ENCODE data around the gene HIBADH. TPM values are rescaled to one million over a fixed set of nuclear protein-coding genes. Genes with fewer than 3 reads are reported as not detected.

The HIBADH gene
- total and polyA plus RNA-seq, 2 of the 4 experiments (the other 2 are of a cell fraction): 36.6 to 52.5 TPM

- Histone ChIP-seq H3K36me3 (ENCODE audit: control insufficient read depth, insufficient read depth, low read length) (peaks cover 4% of the 10 kb centered on the region; the same call in 1 of the 2 replicates), H3K4me3 (ENCODE audit: insufficient read depth, low read depth, low read length) (no peak overlapping the region), H3K9me3 (ENCODE audit: control insufficient read depth, insufficient read depth, low read length) (no peaks in the 10 kb centered on the region), H3K4me1 (ENCODE audit: control insufficient read depth, insufficient read depth, low read length) (no peaks in the 10 kb centered on the region), H2AK5ac (ENCODE audit: low read depth, low read length) (no peak overlapping the region), H4K5ac (ENCODE audit: low read depth, low read length) (no peak overlapping the region), H2BK15ac (ENCODE audit: low read depth, low read length) (no peak overlapping the region), H3K14ac (replicated peaks; ENCODE audit: low read depth, low read length) (no peak overlapping the region), H3K56ac (ENCODE audit: extremely low read depth, insufficient read depth, low read length) (no peak overlapping the region), H3K18ac (ENCODE audit: low read depth, low read length) (no peak overlapping the region), H4K20me1 (ENCODE audit: insufficient read depth, low read length) (no peaks in the 10 kb centered on the region), H3K9ac (ENCODE audit: low read depth, low read length) (no peak overlapping the region), H3K79me1 (ENCODE audit: low read depth in 1 of 2, low read length in 2 of 2) (peaks cover 0 to 16% of the 10 kb centered on the region in 2 experiments; a peak in 2 of 4 replicates), H3K4ac (ENCODE audit: low read depth, low read length) (no peak overlapping the region), H3K4me2 (ENCODE audit: low read depth, low read length) (no peak overlapping the region), H2AFZ (replicated peaks; ENCODE audit: low read length, poor library complexity) (no peak overlapping the region), H3K23ac (ENCODE audit: low read depth, low read length) (no peak overlapping the region), H3K9me1 (ENCODE audit: insufficient read depth, low read length) (no peaks in the 10 kb centered on the region), H2BK120ac (ENCODE audit: low read depth, low read length) (no peak overlapping the region), H3K27me3 (ENCODE audit: control insufficient read depth, insufficient read depth, low read length) (no peaks in the 10 kb centered on the region), H2AK9ac (replicated peaks; ENCODE audit: low read depth, low read length, poor library complexity) (no peak overlapping the region), H4K8ac (ENCODE audit: low read depth in 2 of 2, low read length in 2 of 2) (no peak overlapping the region), H3K27ac (ENCODE audit: insufficient read depth, low read length) (no peak overlapping the region), H2BK20ac (ENCODE audit: low read depth, low read length) (no peak overlapping the region), H4K91ac (ENCODE audit: insufficient read depth, low read depth, low read length) (no peak overlapping the region), H2BK5ac (ENCODE audit: low read depth, low read length, poor library complexity, severe bottlenecking) (no peak overlapping the region)
- POLR2A ChIA-PET (ENCODE audit: unreplicated experiment): no interaction called here
- TF ChIP-seq MXI1 (IDR thresholded peaks at IDR 0.05; ENCODE audit: borderline replicate concordance, low read depth, low read length) (0 out of 2 replicates have a peak, but pooled peaks have one; percentile 17), FOS (IDR thresholded peaks at IDR 0.05; ENCODE audit: low read depth, low read length) (peak; percentile 57), RCOR1 (IDR thresholded peaks at IDR 0.05; ENCODE audit: insufficient replicate concordance, low read length) (no peak), CEBPB (IDR thresholded peaks at IDR 0.05; ENCODE audit: low read depth, low read length) (peak; percentile 84), SMC3 (IDR thresholded peaks at IDR 0.05; ENCODE audit: low read depth, low read length) (no peak)
- intact Hi-C loops (cut with micrococcal nuclease): no loop called here
- in situ Hi-C loops (cut with MboI; ENCODE audit: low sequenced_read_pairs): no loop called here
- CTCF ChIA-PET: no interaction called here
- WGBS, 2 experiments (ENCODE audit: extremely low coverage in 2 of 2, insufficient read length in 1 of 2): no CpG with 5 or more reads among the region's 9 CpGs
- DNase-seq: peak; percentile 82
- no TSS peak for BruUV-seq (replicated peaks)
- dilution Hi-C loops (cut with HindIII; ENCODE audit: low sequenced_read_pairs, unreplicated experiment): no loop called here
- peak; percentile 42; the same call in 1 of the 2 replicates for ATAC-seq (ENCODE audit: low read depth)
Measured at GRCh38 chr7:27647046-27647445, 15.6 kb downstream of the HIBADH start.

All from IMR-90 (cell line).